HG02798 (cell line): ENCODE results near the gene YWHAB.
"Not testable (repeated sequence)": the region's sequence is repeated elsewhere in the genome, so short reads cannot be mapped to it uniquely, and the experiment has no call there.

ENCODE experiments used
- ATAC-seq: cut with Tn5 transposase; IDR thresholded peaks from one replicate; pipeline ENCODE4 v1.9.1; 2021; ENCODE audit warnings: mild to moderate bottlenecking; ENCODE audit not compliant: unreplicated experiment, poor library complexity

YWHAB gene

DNA sequence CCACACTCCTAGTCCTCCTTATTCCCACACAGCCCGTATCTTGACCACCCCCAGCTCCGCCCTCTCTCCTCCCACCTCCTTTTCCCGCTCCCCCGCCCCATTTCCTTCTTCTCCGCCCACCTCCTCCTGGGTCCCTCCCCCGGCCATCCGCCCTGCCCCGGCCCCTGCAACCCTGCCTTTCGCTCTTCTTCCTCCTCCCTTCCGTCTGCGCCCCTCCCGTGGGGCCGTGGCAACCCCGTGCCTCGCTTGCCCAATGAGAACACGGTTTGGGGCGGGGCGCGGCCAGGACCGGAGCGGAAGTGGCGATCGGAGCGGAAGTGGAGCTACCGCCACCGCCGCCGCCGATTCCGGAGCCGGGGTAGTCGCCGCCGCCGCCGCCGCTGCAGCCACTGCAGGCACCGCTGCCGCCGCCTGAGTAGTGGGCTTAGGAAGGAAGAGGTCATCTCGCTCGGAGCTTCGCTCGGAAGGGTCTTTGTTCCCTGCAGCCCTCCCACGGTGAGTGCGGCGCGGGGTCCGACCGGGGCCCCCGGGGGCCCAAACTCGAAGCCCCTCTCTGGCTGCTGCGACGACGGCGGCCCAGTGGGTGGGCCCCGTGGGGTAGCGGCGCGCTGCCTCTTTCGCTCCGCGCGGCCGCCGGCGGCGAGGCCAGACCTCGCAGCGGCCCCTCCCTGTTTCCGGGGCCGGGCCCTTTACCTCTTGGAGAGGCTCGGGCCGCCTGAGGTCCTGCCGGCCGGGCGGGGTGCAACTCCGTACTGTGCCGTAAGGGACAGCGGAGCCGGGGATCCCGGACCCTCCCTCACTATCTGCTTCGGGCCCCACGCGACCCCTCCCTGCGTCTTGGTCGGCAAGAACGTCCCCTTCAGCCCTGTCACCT is at the start of gene YWHAB:
Gene YWHAB, plus strand, starts transcription at position 314 of the 874 bp plus-strand sequence. CDS start 15,829 bp downstream, outside the sequence.
- ATAC-seq = peak; percentile 98

- no peak for ATAC-seq
These were observed 48.8 kb upstream of the YWHAB start for GRCh38 chr20:44836601-44837120.

DNA sequence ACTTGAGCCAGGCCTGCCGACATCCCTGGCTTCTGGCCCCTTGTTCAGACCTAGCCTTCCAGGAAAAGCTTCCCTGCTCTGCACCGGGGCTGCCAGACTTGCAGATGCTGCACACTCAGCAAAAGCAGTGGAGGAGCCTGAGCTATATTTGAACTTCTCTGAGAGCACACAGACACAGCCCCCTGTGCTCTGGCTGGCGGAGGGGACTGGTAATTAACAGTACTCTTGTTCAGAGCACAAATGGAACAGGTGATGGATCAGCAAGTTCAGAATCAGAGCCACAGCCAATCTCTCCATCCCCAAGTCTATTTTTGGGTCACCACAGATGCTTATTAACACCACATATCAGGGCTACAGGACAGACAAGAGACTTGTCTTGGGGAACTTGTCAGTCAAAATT is 47.6 kb upstream of the YWHAB start:
- no peak for ATAC-seq

- no peak for ATAC-seq
These were observed 47.0 kb upstream of the YWHAB start for GRCh38 chr20:44838521-44838920.

DNA sequence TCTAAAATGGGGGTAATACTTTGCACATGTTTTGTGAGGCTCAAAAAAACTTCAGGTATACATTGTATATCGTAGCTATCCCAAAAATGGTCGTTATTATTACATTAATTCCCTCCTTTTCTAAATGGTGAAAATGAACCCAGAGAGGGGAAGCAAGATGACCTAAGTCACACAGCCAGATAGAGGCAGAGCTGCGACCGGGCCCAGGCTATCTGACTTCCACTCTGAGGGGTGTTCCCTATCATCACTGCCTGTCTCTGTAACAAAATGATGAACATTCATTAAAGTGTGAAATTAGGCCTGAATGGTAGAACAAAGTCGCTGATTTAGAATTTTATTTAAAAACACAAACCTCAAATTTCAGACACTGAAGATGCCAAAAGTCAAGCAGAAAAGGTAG is 46.0 kb upstream of the YWHAB start:
- ATAC-seq = no peak

- ATAC-seq = no peak
These were observed 44.7 kb upstream of the YWHAB start for GRCh38 chr20:44840826-44841225.

- ATAC-seq = no peak
These were observed 43.5 kb upstream of the YWHAB start for GRCh38 chr20:44841955-44842354.

GRCh38 chr20:44843876-44844275 is 41.6 kb upstream of the YWHAB start:
- ATAC-seq = no peak

GRCh38 chr20:44848254-44849015 is 37.1 kb upstream of the YWHAB start:
- no peak for ATAC-seq

GRCh38 chr20:44849703-44850102 is 35.8 kb upstream of the YWHAB start:
- ATAC-seq = no peak

DNA sequence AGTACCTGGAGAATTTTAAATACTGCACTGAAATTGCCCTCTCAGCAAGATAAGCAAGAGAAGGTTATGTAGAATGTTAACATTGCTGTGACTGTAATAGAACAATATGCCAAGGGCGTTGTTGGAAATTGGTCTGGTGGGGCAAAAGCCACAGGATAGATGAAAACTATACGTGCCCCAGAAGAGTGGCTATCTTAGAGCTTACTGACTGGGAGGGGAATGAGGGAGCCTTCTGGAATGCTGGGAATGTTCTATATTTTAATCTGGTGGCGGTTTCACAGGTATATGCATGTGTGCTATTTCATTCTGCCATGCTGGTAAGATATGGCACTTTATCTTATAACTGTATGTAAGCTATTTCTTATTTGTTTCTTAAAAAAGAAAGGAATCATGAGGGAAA is 35.2 kb upstream of the YWHAB start:
- no peak for ATAC-seq

DNA sequence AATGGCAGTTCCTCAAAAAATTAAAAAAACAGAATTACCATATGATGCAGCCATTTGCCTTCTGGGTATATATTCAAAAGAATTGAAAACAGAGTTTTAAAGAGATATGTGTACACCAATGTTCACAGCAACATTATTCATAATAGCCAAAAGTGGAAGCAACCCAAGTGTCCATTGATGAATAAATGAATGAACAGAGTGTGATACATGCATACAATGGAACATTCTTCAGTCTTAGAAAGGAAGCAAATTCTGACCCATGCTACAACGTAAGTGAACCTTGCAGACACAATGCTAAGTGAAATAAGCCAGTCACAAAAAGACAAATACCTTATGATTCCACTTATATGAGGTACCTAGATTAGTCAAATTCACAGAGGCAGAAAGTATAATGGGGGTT is 34.7 kb upstream of the YWHAB start:
- no peak for ATAC-seq

GRCh38 chr20:44851545-44851944 is 34.0 kb upstream of the YWHAB start:
- ATAC-seq = no peak

DNA sequence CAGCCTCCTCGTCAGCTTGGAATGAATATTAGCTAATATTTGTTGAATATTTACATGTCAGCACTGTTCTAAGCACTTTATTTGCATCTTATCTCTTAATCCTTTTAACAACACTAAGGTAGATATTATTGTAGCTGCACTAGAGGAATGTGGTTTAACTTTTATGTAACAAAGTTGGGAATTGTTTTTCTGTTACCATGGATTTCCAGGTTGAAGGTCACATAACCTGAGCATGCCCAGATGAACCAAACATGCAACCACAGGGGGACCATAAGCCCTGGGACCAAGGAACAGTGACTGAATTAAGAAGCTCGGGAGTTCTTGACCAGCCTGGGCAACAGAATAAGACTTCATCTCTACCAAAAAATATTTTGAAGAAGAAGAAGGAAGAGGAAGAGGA is 29.1 kb upstream of the YWHAB start:
- no peak for ATAC-seq

- no peak for ATAC-seq
These were observed 28.6 kb upstream of the YWHAB start for GRCh38 chr20:44856856-44857448.

- ATAC-seq = no peak
These were observed 26.7 kb upstream of the YWHAB start for GRCh38 chr20:44858606-44859360.

DNA sequence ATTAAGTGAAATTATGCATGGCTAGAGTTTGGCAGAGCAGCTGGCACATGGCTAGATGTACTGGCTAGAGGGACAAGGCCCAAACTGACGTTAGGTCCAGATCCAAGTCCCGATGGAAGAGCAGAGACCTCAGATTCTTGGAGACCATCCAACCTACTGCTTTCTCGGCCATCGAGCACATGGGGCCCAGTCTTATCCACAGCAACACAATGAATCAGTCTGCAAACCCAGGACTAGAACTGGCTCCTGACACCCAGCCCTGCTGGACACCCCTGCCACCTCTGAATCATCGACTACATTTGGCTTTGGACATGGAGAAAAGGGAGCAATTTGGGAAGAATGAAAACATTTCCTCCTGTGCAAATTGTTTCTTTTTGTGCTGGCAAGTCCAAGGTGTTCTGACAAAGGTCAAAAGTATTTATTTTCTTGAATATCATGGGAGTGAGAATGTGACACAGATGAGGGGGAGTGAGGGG is 23.9 kb upstream of the YWHAB start:
- ATAC-seq = no peak

DNA sequence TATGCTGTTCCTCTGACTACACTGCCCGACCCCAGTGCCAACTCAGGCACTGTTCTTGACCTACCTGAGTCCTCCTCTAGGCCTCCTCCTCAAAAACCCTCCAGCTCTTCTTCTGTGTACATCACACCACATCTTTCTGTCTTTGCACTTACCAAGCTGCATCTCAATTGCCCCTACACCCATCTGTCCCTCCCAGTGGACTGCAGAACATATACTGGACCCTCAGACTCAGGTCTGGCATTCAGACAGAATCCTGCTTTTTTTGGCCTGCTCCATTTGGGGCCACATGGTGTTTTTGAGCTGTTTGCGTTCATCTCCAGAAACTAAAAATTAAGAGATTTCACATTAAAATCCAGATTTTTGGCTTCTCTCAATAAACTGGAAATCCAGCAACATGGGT is 23.2 kb upstream of the YWHAB start:
- no peak for ATAC-seq

- not testable (repeated sequence) for ATAC-seq
These were observed 22.0 kb upstream of the YWHAB start for GRCh38 chr20:44863365-44864084.
